HG03575 (cell line): ENCODE results near the gene PTPRC.

Experiments used
- ATAC-seq: cut with Tn5 transposase; IDR thresholded peaks from one replicate; pipeline ENCODE4 v1.9.1; 2021; ENCODE audit not compliant: unreplicated experiment, insufficient number of reproducible peaks, low FRiP score; ENCODE audit errors: extremely low read depth

The PTPRC gene

GRCh38 chr1:198729195-198729863, 90.5 kb downstream of the PTPRC start:
- ATAC-seq: no peak

GRCh38 chr1:198730952-198731351, 92.1 kb downstream of the PTPRC start:
- ATAC-seq: no peak

GRCh38 chr1:198734323-198735008, 95.6 kb downstream of the PTPRC start:
- ATAC-seq: peak; percentile 67

- ATAC-seq: no peak
Measured at GRCh38 chr1:198741744-198742143, 102.9 kb downstream of the PTPRC start.

- ATAC-seq: no peak
Measured at GRCh38 chr1:198747127-198747526, 108.3 kb downstream of the PTPRC start.

GRCh38 chr1:198749279-198749678, 110.4 kb downstream of the PTPRC start:
- no peak for ATAC-seq

- ATAC-seq: no peak
Measured at GRCh38 chr1:198750081-198750480, 111.2 kb downstream of the PTPRC start.

GRCh38 chr1:198751741-198752140, 112.9 kb downstream of the PTPRC start:
- ATAC-seq: no peak

GRCh38 chr1:198754670-198755069, 115.8 kb downstream of the PTPRC start:
- no peak for ATAC-seq

- no peak for ATAC-seq
Measured at GRCh38 chr1:198755715-198756114, 116.9 kb downstream of the PTPRC start.

- ATAC-seq: no peak
Measured at GRCh38 chr1:198756470-198756869, 117.6 kb downstream of the PTPRC start.

- no peak for ATAC-seq
Measured at GRCh38 chr1:198761859-198762616, 123.2 kb downstream of the PTPRC start.

- no peak for ATAC-seq
Measured at GRCh38 chr1:198763298-198763714, 124.5 kb downstream of the PTPRC start.

GRCh38 chr1:198764748-198765147, 125.9 kb downstream of the PTPRC start:
- ATAC-seq: no peak

GRCh38 chr1:198765416-198765815, 126.6 kb downstream of the PTPRC start:
- ATAC-seq: no peak

- no peak for ATAC-seq
Measured at GRCh38 chr1:198771563-198772153, 132.8 kb downstream of the PTPRC start.

- no peak for ATAC-seq
Measured at GRCh38 chr1:198772626-198773025, 133.8 kb downstream of the PTPRC start.

GRCh38 chr1:198773030-198773429, 134.2 kb downstream of the PTPRC start:
- no peak for ATAC-seq

GRCh38 chr1:198773523-198773922, 134.7 kb downstream of the PTPRC start:
- no peak for ATAC-seq

- no peak for ATAC-seq
Measured at GRCh38 chr1:198774421-198774820, 135.6 kb downstream of the PTPRC start.
